Activated T-helper 1 cell treated with anti-CD3 and anti-CD28 coated beads, Interleukin-12 subunit alpha, Interleukin-12 subunit beta, Interleukin-2, Interleukin-4 antibody, amounts not matched to agents 30 ng/mL and 10 ng/mL and 1 ng/mL, durations not matched to agents 14 hours and 24 hours and 36 hours (primary cell): Measurements from ENCODE around the gene GPC5. TPM values are rescaled to one million over a fixed set of nuclear protein-coding genes. Genes with fewer than 3 reads are reported as not detected.

Source experiments
- DNase-seq: peaks from one replicate; pipeline ENCODE4 v3.0.0; 2021; ENCODE audit warnings: low spot score
- H3K27ac Mint-ChIP-seq: one replicate; pipeline ENCODE4 v1.8.0; 2021; ENCODE audit warnings: mild to moderate bottlenecking, mixed read lengths
- H3K27me3 Mint-ChIP-seq: one replicate; pipeline ENCODE4 v1.8.0; 2022; ENCODE audit warnings: mild to moderate bottlenecking, moderate library complexity, mixed read lengths; ENCODE audit not compliant: insufficient read depth
- H3K36me3 Mint-ChIP-seq: one replicate; pipeline ENCODE4 v1.8.0; 2021; ENCODE audit warnings: low read depth, mixed read lengths
- H3K4me1 Mint-ChIP-seq: one replicate; pipeline ENCODE4 v1.8.0; 2021; ENCODE audit warnings: low read depth, mixed read lengths
- H3K4me3 Mint-ChIP-seq: one replicate; pipeline ENCODE4 v1.8.0; 2021; ENCODE audit warnings: mild to moderate bottlenecking, moderate library complexity, mixed read lengths
- H3K9me3 Mint-ChIP-seq: one replicate; pipeline ENCODE4 v1.8.0; 2021; ENCODE audit warnings: mixed read lengths
- intact Hi-C: fragments of 100-400 bp; cut with micrococcal nuclease; formaldehyde crosslinking; loops from one replicate; pipeline ENCODE4 v1.15.1; 2024
- total RNA-seq: library from RNA; stranded (reverse); gene quantifications from 2 replicates; pipeline ENCODE4 v1.2.3, GENCODE V29; 2022

GPC5 gene
- total RNA-seq, 1 donor from 2014 or later: not detected

DNA sequence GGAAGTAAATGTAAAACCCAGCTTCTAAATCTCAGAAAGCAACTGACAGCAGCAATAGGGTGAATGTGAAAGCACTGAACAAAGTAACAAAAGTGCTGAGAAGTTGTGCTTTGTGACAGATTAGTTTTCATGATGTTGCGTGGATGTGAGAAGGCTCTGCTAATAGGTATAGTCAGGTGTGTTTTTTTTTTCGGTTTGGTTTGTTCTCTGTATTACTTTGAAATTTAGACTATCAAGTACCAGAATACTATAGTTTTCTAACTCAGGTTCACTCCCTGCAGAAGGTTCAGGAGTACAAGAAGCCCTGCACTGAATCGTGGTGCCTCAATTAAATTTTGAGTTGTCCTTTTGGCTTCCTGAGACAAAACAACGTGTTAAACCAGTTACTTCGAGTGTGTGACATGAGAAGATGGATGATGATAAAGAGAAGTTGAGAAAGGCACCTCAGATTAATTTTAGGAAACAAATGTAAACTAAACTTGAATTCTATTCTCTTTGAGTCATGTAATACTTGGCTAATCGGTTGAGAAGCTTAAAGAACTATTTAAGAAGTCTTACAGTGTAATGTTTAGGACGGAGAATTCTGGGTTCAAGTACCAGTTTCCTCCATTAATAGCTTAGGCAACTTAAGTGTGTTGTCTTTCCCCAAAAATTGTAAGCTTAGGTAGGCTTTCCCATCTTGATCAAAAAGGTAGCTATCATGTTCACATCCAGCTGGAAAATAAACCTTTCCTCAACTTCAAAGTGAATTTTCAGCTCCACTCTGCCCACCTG is 40.6 kb upstream of the GPC5 start:
- Mint-ChIP-seq H3K36me3 (peaks cover 68% of the 10 kb centered on the region), H3K27ac (peak overlapping the region; percentile 43)

DNA sequence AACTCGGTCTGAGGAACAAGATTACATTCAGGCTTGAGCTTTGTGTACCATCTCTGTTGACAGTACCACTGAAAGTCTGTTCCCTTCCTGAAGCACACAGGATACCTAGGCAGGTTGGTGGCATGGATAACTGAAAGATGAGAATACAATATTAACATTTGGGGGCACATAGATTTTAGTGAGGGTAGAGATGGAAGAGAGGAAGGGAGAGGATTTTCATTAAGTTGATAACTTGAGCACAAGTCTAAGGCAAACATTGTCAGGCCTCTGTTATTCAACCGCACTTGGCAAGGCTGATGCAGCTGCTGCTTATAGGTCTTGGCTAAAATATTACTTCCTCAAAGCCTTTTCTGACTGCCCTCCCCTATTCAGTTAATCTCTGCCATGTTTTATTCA is 40.0 kb upstream of the GPC5 start:
- H3K27me3 Mint-ChIP-seq: no peaks in the 10 kb centered on the region

More for the DNA sequence above, 40.6 kb upstream of the GPC5 start:
- H3K4me3 Mint-ChIP-seq: no peak overlapping the region
- H3K9me3 Mint-ChIP-seq: no peaks in the 10 kb centered on the region
- H3K4me1 Mint-ChIP-seq: peaks cover 47% of the 10 kb centered on the region
- H3K27me3 Mint-ChIP-seq: no peaks in the 10 kb centered on the region
- DNase-seq: no peak
- intact Hi-C loops: loop anchor here (1.0 kb wide), 2 partner anchors 8 kb away; no protein-coding TSS in a partner anchor

DNA sequence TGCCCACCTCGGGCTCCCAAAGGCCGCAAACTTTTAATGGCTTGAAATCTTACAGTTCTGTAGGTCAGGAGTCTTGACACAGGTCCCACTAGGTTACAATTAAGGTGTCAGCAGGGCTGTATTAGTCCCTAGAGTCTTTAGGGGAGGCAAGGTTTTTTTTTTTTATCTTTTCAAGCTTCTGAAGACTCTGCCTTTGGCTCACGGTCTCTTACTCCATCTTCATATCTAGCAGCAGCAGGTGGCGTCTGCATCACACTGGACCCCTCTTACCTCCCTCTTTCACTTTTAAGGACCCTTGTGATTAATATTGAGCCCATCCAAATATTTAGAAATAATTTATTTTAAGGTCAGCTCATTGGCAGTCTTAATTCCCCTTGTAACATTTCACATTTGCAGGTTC is 39.3 kb upstream of the GPC5 start:
- Mint-ChIP-seq H3K4me3 (no peak overlapping the region), H3K9me3 (no peaks in the 10 kb centered on the region), H3K27ac (no peak overlapping the region), H3K36me3 (peaks cover 58% of the 10 kb centered on the region), H3K27me3 (no peaks in the 10 kb centered on the region), H3K4me1 (peaks cover 36% of the 10 kb centered on the region)
- intact Hi-C loops: no loop called here
- no peak for DNase-seq

More for the DNA sequence above, 40.0 kb upstream of the GPC5 start:
- intact Hi-C loops: no loop called here
- H3K4me3 Mint-ChIP-seq: no peak overlapping the region
- peaks cover 43% of the 10 kb centered on the region for H3K4me1 Mint-ChIP-seq
- peak overlapping the region; percentile 14 for H3K27ac Mint-ChIP-seq
- peaks cover 64% of the 10 kb centered on the region for H3K36me3 Mint-ChIP-seq
- DNase-seq: no peak
- no peaks in the 10 kb centered on the region for H3K9me3 Mint-ChIP-seq

DNA sequence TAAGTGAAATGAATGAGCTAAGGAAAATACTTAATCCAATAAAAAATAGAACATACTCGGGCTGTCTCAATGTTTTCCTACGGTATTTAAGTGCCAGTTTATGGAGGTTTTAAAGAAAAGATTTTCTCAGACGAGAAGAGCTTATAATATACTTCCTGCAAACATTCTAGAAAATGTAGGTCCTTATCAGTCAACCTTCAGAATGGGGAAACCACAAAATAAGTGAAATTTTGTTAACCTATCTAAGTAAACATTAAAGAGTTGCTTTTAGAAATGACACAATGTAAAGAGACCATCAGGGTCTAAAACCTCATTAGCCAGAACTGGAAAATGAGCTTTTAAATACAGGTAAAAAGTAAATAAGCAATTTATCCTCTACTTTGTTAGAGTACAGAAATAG is 38.8 kb upstream of the GPC5 start:
- Mint-ChIP-seq H3K4me1 (peaks cover 35% of the 10 kb centered on the region), H3K4me3 (no peak overlapping the region), H3K9me3 (no peaks in the 10 kb centered on the region), H3K27ac (peak overlapping the region; percentile 31), H3K27me3 (no peaks in the 10 kb centered on the region), H3K36me3 (peaks cover 54% of the 10 kb centered on the region)
- no peak for DNase-seq
- intact Hi-C loops: no loop called here

DNA sequence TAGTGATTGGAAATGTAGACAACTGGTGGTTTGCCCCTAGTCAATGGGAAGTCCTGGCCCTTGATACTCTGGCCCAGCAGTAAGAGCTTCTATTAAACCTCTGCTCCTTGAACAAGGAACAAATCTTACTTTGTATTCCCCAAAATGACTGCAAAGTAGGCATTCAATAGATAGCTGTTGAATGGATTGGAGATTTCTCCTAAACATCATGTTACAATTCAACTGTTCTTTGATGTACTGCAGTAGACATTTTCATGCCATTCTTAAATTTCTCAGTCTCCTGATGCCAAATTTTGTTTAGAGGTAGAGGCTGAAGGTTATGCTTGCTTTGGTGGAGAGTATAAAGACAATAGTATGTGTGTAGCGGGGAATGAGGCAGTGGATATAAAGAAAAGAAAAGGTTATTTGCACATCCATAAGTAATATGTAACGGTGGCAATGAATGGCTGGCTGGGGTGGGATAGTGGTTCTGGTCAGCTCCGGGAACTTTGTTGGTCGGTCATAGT is 38.1 kb upstream of the GPC5 start:
- Mint-ChIP-seq H3K27ac (no peak overlapping the region), H3K4me1 (peaks cover 33% of the 10 kb centered on the region), H3K4me3 (no peak overlapping the region), H3K9me3 (no peaks in the 10 kb centered on the region), H3K36me3 (peaks cover 51% of the 10 kb centered on the region), H3K27me3 (no peaks in the 10 kb centered on the region)
- intact Hi-C loops: no loop called here
- DNase-seq: no peak

DNA sequence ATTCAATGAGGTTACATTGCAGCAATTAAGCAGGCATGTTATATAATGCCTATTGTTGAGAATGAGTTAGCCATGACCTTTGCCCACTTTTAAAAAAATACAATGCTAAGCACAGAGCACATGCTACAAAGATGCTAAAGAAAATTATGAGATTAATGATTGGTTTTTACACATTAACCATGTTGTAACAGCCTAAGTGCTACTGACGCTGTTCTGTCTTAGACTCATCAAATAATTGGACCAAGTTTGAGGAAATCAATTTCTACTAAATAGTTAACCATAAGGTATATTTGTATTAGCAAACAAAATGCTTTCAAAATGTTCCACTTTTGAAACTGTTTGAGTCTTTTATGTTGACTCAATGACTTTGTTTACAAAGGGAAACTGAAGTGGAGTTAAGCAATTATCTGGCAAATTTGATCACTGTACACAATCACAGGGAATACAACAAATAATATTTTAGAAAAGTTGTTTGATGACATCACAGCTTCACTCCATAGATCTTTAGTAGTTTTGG is 36.6 kb upstream of the GPC5 start:
- intact Hi-C loops: no loop called here
- Mint-ChIP-seq H3K27me3 (no peaks in the 10 kb centered on the region), H3K4me1 (peaks cover 18% of the 10 kb centered on the region), H3K9me3 (no peaks in the 10 kb centered on the region), H3K4me3 (no peak overlapping the region), H3K27ac (no peak overlapping the region), H3K36me3 (peaks cover 36% of the 10 kb centered on the region)
- no peak for DNase-seq

DNA sequence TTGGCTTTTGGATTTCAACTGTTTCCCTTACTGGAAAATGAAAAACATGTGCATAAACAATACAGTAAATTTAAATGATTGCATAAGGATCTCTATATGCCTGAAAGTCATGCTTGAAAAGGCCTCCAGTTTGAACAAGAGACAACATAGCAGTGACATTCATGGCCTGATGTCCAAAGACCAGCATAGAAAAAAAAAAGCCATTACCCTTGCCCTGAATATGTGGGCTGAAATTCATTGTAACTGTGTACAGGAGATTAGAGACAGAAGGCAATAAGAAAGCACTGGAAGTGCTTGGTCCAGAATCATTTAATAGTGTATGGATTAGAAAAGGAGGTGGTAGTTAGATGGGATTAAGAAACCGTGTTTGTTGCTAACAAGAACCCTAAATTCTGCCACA is 35.5 kb upstream of the GPC5 start:
- H3K9me3 Mint-ChIP-seq: no peaks in the 10 kb centered on the region
- H3K4me1 Mint-ChIP-seq: peaks cover 18% of the 10 kb centered on the region
- intact Hi-C loops: no loop called here
- H3K27me3 Mint-ChIP-seq: no peaks in the 10 kb centered on the region
- peaks cover 30% of the 10 kb centered on the region for H3K36me3 Mint-ChIP-seq
- no peak for DNase-seq
- H3K4me3 Mint-ChIP-seq: no peak overlapping the region
- no peak overlapping the region for H3K27ac Mint-ChIP-seq

DNA sequence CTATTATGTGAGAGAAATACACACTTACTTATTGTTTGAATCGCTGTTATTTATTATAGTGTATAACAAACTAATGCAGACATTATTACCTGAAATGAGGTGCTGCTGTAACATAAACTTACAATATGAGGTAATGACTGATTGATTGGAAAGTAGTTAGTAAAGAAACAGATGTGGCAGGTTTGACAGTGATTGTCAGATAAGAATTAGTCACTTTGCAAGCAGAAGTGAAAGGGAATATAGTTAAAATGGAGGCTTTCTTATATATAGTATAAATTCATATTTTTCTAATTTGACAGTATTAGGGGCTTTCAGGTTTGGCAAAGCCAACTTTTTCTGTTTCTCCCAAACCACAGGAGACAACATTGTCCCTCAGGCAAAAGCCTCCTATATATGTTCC is 30.3 kb upstream of the GPC5 start:
- Mint-ChIP-seq H3K27ac (no peak overlapping the region), H3K36me3 (peaks cover 10% of the 10 kb centered on the region), H3K4me1 (peaks cover 26% of the 10 kb centered on the region), H3K4me3 (no peak overlapping the region), H3K27me3 (peaks cover 3% of the 10 kb centered on the region), H3K9me3 (no peaks in the 10 kb centered on the region)
- no peak for DNase-seq
- intact Hi-C loops: loop anchor here (2.0 kb wide), 1 partner anchor 13 kb away; no protein-coding TSS in a partner anchor

DNA sequence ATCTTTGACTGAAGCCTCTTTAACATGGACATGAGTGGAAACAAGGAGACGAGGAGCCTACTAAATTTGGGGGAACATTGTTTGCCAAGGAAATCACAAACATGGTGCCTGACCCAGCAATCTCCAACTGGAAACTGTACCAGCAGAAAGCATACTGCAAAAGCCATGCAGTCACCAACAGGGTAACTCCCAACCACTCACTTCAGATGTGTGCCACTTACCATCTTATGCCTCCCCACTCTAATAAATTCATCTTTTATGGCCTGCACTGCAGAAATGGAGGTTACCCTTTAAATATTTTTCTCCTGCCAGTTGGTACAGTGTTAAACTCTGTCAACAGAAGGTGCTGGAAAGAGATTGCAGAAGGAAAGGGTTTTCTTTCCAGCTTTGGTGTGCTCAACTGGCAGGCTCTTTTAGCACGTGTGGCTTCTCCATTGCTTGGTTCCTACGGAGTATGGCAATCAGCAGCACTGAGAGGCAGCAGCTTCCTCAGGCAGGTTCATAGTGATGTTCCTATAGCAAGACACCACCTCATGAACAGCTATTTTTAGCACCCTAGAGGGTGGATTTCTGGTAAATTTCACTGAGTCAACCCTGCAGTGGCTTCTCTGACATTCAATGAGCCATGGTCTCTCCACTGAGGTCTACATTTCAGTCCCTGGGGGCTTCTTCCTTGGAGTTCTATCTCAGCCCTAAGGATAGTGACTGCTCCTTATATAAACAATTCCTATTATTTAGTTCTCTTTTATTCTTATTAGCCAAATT is 29.6 kb upstream of the GPC5 start:
- peaks cover 5% of the 10 kb centered on the region for H3K27me3 Mint-ChIP-seq
- peaks cover 10% of the 10 kb centered on the region for H3K36me3 Mint-ChIP-seq
- peaks cover 26% of the 10 kb centered on the region for H3K4me1 Mint-ChIP-seq
- H3K27ac Mint-ChIP-seq: peak overlapping the region; percentile 4
- intact Hi-C loops: loop anchor here (2.0 kb wide), 1 partner anchor 14 kb away; no protein-coding TSS in a partner anchor
- H3K9me3 Mint-ChIP-seq: no peaks in the 10 kb centered on the region
- peak overlapping the region; percentile 11 for H3K4me3 Mint-ChIP-seq
- DNase-seq: no peak

DNA sequence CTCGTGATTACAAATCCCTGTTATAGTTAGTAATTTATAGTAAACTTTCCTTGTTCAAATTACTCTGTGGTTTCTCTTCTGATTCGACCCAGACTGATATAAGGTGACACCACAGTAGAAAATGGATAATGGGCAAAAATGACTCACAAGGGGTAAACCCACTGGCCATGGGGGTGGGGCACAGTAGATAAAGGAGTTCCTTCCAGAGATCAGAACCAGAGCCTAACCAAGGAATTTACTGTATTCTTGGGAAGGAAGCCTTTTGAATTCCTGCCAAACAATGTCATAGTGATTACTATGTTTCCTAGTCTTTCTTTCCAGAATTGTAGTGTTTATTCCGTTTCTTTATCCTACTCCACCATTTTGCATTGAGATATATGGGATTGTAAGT is 29.0 kb upstream of the GPC5 start:
- peaks cover 10% of the 10 kb centered on the region for H3K36me3 Mint-ChIP-seq
- H3K9me3 Mint-ChIP-seq: no peaks in the 10 kb centered on the region
- H3K4me1 Mint-ChIP-seq: peaks cover 28% of the 10 kb centered on the region
- DNase-seq: no peak
- no peak overlapping the region for H3K27ac Mint-ChIP-seq
- intact Hi-C loops: loop anchor here (2.0 kb wide), 1 partner anchor 15 kb away; no protein-coding TSS in a partner anchor
- H3K27me3 Mint-ChIP-seq: peaks cover 5% of the 10 kb centered on the region
- no peak overlapping the region for H3K4me3 Mint-ChIP-seq

DNA sequence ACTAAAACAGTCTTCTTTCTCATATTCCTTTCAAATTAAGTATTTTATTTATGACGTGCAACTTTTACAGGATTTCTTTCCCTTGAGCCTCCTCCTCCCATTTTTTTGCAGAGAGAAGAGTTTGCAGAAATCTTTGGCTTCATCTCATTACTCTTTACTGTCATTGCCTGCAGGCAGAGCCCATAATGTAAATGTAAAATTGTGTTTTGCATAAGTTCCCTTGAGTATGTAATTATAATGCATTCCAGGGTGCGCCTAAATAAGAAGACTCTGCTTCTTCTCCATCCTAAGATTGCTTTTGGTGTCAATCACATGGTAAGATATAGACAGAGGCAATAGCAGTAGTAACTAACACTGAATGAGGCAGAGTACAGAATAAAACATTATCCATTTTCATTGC is 27.9 kb upstream of the GPC5 start:
- no peak for DNase-seq
- no peaks in the 10 kb centered on the region for H3K9me3 Mint-ChIP-seq
- peaks cover 38% of the 10 kb centered on the region for H3K4me1 Mint-ChIP-seq
- peaks cover 5% of the 10 kb centered on the region for H3K27me3 Mint-ChIP-seq
- no peak overlapping the region for H3K4me3 Mint-ChIP-seq
- peaks cover 6% of the 10 kb centered on the region for H3K36me3 Mint-ChIP-seq
- intact Hi-C loops: no loop called here
- H3K27ac Mint-ChIP-seq: no peak overlapping the region

DNA sequence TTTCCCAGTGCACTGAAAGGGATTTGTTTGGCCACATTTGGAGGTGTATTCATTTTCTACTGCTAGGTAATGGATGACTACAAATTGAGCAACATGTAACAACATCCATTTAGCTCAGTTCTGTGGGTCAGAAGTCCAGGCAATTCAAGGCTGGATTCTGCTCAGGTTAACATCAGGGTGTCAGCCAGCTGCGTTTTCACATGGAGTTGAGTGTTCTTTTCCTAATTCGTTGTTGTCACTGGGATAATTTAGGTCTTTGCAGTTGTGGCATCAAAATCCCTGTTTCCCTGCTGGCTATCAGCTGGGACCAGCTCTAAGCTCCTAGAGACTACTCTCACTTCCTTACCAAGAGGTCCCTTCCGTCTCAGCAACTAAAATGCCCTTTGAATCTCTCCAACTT is 25.5 kb upstream of the GPC5 start:
- no peak overlapping the region for H3K27ac Mint-ChIP-seq
- H3K9me3 Mint-ChIP-seq: no peaks in the 10 kb centered on the region
- intact Hi-C loops: no loop called here

More for the DNA sequence above, 25.5 kb upstream of the GPC5 start:
- H3K27me3 Mint-ChIP-seq: peaks cover 5% of the 10 kb centered on the region
- no peak overlapping the region for H3K4me3 Mint-ChIP-seq
- peaks cover 29% of the 10 kb centered on the region for H3K4me1 Mint-ChIP-seq
- H3K36me3 Mint-ChIP-seq: no peaks in the 10 kb centered on the region
- DNase-seq: no peak
